ENCODE results near the gene PRPSAP1.

Gene PRPSAP1

DNA sequence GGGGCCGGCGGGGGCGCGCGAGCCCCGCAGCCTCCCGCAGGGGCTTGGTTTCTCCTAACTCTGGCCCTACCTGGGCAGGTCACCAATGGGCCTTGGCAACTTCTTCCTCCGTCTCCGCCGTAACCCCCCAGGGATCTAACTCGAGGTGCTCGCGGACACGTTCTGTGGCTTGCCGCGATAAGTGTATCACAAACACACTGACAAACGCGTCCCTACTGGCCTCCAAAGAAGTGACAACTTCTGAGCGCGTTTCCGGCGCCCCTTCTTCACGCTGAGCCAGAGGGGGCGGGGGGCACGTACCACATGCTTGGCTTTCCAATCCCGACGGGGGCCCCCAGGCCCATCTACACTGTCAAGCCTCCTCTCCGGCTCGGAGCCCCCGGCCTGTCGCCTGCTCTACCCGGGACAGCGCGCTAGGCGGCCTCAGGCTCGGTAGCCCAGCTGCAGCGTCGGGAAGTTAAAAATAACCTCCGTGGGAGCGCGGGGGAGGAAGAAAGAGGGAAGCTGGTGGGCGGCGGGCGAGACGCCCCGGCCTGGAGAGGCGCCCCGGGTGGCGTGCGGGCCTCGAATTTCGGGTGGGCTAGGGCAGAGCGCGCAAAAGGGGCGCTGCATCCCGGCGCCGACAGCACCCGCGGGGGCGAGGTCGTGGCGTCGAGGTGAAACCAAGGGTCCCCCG, 30.0 kb upstream of the PRPSAP1 start:
- DNase-seq (ENCODE audit: low read depth, low spot score) = no peak
- peak overlapping the region; percentile 93 for H3K27ac ChIP-seq

DNA sequence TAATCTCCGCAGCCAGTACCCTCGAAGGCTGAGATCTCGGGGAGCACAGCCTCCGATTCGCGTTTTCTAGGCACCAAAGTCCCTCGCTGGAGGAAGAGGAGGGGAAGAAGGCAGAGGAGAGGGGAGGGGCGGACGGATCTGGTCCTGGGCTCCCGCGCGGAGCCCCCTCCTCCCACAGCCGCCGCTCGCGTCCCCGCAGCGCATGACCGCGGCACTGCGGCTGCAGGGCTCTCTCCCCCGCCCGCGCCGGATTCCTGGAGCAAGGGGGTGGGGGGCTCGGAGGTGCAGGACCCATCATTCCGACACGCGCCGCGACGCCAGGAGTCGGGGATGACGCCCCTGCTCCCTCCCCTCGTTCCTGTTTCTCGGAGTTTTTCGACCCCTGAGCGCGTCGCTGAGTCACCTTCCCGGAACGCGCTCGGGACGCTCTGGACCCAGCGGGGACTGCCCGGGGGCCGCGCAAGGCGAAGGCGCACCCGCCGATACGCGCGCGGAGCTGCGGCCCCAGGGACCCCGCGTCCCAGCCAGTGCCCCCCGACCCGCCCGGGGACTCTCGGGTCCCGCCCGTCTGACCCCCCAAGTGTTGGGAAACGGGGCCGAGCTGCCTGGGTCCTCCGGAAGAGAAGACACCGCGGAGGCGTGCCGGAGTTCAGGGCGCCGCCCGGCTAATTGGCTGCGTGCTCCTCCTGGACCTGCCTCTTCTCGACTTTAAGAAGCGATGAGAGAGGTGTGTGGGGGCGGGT, 29.3 kb upstream of the PRPSAP1 start:
- H3K27ac ChIP-seq = peak overlapping the region; percentile 93
- DNase-seq (ENCODE audit: low read depth, low spot score) = peak; percentile 33

DNA sequence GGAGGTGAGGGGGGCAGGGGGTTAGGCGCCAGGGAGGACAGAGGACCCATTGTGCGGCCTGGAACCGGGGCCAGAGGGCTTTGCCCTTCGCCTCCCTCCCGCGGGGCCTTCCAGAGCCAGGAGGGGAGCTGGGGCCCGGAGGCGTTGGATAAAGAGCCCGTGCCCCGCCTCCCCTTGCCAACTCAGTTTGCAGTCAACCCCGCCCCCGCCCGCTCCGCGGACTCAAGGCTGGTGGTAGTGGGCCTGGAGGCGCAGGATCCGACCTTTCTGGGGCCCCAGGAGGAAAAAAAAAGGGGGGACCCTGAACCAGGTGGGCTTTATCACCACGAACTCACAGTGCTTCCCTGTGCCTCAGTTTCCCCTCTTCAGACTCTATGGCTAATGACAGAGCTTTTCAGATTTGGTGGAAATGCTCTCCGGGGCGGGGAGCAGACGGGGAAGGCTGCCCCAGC, 28.7 kb upstream of the PRPSAP1 start:
- H3K27ac ChIP-seq = peak overlapping the region; percentile 93
- no peak for DNase-seq (ENCODE audit: low read depth, low spot score)

DNA sequence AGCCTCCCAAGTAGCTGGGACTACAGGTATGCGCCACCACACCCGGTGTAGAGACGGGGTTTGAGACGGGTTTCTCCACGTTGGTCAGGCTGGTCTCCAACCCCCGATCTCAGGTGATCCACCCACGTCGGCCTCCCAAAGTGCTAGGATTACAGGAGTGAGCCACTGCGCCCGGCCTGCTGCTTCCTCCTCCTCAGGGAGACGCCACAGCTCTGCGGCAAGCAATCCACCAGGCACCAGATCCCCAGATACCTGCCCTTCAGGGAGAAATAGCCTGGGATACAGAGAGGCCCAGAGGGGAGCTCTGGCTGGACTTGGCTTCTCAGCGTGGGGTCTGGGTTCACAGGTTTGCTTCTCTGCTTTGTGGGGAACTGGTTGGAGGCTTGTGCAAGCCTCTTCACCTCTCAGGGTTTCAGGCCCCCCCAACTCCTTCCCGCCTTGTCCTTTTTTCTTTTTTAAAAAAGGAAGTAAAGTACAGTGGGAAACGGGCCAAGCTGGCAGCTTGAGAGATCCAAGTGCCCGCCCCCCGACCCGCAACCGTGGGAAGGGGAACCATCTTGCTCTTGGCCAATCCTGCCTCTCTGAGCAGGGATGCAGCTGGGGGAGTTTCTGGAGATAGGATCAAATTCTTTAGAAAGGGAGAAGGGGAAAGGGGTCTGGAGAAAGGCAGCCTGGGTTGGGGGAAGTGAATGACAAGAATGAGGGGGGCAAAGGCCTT, 28.1 kb upstream of the PRPSAP1 start:
- H3K27ac ChIP-seq = peak overlapping the region; percentile 93
- no peak for DNase-seq (ENCODE audit: low read depth, low spot score)

DNA sequence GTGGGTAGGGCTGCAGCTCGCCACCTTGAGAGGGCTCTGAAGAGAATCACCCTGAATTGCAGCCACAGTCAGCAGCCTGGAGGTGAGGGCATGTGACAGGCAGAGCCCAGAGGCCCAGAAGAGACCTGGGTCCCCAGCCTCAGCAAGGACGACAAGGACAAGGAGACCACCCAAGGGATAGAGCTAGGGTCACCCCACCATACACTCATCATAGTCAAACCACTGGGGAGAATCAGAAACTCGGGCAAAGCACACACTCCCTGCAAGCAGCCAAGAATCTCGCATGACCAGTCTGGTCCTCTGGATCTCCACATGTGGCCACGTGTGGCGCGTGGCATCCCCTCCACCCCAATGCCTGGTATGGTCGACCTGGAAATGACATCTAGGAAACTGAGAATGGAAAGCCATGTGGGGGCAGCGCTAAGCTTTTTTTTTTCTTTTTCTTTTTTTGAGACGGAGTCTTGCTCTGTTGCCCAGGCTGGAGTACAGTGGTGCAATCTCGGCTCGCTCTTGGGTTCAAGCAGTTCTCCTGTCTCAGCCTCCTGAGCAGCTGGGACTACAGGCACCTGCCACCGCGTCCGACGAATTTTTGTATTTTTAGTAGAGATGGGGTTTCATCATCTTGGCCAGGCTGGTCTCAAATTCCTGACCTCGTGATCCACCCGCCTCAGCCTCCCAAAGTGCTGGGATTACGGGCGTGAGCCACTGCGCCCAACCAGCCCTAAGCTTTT, 26.1 kb upstream of the PRPSAP1 start:
- DNase-seq (ENCODE audit: low read depth, low spot score) = no peak
- no peak overlapping the region for H3K27ac ChIP-seq

DNA sequence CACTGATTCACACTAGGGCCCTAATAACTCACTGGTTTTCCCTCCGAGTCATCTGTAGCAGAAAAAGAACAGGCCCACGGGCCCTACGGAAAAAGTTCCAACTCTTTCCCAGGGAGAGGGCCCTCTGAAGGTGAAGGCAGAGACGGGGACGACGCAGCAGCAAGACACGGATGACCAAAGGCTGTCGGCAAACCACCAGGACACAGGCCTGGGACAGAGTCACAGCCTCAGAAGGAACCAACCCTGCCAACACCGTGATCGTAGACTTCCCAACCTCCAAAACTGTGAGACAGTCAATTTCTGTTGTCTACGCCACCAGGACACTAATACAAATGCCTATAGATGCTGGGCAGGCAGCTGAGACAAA, 25.5 kb upstream of the PRPSAP1 start:
- no peak overlapping the region for H3K27ac ChIP-seq
- DNase-seq (ENCODE audit: low read depth, low spot score) = no peak

DNA sequence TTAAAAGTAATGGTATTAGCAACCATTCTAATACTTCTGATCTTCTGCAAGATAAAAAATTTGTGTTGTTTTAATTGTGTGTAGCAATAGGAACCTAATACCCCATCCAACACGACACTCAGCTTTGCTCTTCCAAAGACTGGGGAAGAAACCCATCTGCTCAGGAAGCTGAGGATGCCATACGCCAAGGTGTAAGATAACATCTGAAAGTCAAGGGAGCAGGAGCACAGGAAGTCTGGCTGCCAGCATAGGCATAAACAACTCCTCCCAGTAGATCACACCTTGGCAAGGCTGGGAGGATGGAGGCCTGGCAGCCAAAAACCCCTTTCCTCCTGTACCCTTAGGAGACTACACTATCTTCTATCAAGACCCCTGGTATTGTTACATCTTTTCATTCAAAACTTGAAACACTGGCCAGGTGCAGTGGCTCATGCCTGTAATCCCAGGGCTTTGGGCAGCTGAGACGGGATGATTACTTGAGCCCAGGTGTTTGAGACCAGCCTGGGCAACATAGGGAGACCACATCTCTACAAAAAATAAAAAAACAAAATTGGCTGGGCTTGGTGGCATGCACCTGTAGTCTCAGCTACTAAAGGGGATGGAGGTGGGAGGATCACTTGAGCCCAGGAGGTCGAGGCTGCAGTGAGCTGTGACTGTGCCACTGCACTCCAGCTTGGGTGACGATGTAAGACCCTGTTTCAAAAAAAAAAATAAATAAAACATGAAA, 25.0 kb upstream of the PRPSAP1 start:
- H3K27ac ChIP-seq = no peak overlapping the region
- no peak for DNase-seq (ENCODE audit: low read depth, low spot score)

DNA sequence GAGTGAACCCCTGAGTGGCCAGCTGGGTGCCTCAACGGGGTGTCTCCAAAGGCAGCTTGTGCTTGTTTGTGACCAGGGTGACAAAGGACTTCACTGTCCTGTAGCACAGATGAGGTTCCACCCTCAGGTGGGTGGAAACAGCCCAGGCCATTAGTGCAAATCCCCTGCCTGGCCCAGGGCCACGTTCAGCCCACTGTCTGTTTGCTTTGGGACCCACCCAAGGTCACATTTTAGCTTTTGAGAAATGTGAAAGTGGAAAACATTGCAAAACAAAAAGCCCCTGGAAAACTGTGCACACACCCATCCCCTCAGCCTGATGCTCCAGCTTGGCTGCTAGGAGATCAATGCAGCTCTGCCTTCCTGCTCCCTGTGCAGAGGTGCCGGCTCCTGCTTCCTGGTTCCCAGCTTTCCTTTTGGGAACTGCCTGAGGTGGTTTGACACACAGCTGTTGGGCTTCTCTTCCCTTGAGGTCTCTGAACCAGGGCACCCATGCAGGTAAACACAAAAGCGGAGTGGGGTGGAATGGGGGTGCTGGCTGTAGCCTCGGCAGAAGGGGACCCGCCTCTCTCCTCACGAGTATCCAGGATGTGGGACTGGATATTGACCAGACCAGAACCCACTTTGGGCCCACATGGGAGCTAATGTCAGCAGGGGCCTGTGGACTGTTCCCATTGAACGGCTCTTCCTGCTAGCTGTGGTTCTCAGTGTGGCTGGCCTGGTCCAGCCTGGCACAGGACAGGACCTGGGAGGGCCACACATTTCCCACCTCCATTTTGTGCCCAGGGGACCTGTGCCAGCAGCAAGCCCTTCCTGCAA, 22.8 kb upstream of the PRPSAP1 start:
- H3K27ac ChIP-seq = no peak overlapping the region
- DNase-seq (ENCODE audit: low read depth, low spot score) = no peak

DNA sequence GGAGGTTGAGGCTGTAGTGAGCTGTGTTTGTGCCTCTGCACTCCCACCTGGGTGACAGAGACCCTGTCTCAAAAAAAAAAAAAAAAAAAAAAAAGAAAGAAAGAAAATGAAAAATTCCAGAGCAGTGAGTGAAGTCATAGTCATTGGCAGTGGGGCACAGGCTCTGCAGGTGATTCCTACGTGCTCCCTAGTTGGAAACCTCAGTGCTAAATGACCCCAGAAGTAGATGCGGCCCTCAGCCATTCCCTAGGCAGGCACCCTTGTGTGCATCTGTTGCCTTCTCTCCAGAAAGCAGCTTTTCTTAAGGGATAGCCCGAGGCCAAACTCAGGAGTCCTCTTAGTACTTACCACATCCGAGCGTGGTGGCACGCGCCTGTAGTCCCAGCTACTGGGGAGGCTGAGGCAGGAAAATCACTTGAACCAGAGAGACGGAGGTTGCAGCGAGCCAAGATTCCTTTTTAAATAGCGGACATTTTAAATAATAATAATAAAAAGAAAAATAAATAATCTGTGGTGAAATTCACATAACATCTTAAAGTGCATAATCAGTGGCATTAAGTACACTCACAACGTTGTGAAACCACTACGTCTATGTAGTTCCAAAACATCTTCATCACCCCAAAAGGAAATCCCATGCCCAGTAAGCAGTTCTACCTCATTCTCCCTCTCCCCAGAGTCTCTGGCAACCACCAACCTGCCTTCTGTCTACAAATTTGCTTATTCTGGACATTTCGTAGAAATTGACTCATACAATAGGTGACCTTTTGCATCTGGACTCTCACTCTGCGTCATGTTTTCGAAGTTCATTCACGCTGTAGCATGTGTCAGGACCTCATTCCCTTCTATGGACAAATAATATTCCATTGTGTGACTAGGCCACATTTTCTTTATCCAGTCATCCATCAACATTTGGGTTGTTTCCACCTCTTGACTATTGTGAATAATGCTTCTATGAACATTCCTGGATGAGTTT, 18.2 kb upstream of the PRPSAP1 start:
- DNase-seq (ENCODE audit: low read depth, low spot score) = peak; percentile 92
- peak overlapping the region; percentile 90 for H3K27ac ChIP-seq

DNA sequence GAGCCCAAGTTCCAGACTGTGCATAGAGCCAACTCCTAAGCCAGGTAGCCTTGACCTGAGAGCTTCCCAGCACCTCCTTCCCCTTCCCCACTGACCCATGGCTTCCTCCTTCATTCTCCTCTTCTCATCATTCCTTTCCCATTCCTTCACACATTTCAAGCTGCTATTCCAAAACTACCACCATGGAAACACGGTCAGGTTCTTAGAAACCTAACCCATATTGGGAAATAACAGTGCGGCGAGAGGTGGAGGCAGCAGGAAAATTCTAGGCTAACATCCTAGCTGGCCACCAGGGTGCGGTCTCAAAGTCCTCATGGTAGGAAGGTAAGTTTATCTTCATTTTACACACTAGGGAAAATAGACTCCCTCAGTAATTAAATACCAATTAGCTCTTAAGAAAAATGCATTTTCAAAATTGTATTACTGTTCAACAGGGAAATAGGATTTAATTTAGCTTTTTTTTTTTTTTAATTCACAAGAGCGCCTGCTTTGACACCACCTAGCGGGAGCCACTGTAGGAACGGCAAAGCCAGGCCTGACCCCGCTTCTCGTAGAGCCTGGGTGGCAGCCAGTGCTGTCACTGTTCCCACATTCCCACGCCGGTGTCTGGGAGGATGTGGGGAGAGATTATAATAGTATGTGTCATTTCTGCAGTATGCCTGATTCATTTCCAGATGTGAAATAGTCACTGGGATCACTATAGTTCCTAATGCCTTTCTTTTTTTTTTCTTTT, 16.7 kb upstream of the PRPSAP1 start:
- peak overlapping the region; percentile 90 for H3K27ac ChIP-seq
- DNase-seq (ENCODE audit: low read depth, low spot score) = no peak

DNA sequence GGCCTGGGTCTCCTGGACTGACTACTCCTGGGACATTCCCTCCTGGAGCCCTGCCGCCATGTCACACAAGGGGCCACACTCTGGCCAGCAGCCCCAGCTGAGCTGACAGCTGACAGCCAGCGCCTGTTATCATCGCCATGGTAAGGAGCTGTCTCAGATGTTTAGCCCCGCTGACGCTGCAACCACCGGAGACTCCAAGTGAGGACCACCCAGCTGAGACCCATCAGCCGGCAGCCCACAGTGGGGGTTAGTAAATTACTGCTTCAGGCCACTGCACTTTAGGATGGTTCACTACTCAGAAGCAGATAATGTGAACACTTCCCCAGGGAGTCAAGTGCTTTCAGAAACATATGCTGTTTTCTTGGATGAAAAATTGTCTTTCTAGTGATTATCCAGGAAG, 16.1 kb upstream of the PRPSAP1 start:
- no peak for DNase-seq (ENCODE audit: low read depth, low spot score)
- H3K27ac ChIP-seq = peak overlapping the region; percentile 90

DNA sequence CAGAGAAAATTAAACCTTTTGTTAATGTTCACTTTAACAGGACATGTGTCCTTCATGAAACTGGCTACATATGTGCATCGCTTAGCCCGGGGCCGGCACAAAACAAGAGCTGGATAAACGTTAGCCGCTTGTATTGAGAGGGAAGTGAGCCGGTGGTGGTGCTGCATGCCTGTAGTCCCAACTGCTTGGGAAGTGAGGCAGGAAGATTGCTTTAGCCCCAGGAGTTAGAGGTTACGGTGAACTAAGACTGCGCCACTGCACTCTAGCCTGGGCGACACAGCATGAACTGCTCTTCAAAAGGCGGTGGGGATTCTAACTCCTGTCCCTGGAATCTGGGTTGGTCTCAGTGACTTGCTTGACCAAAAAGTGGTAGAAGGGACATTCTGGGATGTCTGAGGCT, 15.7 kb upstream of the PRPSAP1 start:
- no peak for DNase-seq (ENCODE audit: low read depth, low spot score)
- H3K27ac ChIP-seq = peak overlapping the region; percentile 90

DNA sequence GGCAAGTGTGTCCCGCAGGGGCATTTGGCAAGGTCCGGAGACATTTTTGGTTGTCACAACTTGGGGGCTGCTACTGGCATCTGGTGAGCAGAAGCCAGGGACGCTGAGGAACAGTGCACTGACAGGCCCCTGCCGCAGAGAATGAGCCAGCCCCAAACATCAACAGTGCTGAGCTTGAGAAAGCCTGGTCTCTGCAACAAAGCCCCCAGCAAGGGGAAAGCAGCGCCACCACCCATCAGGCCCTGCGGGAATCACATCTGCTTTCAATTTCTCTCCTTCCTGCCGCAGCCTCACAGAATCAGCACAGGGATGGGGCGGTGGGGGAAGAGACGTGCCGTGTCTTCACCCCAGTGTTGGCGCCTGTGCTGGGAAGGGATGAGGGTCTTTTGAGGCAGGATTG, 14.8 kb upstream of the PRPSAP1 start:
- no peak overlapping the region for H3K27ac ChIP-seq
- DNase-seq (ENCODE audit: low read depth, low spot score) = no peak

DNA sequence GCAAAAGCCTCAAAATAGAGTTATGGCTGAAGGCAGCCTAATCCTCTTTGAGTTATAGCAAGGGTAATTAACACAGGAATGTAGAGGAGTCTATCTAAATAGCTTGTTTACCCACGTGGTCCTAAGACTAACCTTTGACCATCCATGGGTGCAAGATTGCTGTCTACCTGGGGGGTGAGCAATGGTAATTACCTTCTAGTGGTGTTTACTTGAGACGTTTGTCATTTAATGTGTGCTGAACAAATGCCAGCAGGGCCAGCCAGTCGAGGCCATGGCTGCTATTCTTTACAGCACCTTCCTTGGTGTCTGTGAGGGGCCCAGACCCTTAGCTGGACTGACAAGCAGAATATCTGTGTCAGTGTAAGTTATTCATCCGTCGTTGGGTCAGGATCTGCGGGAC, 13.9 kb upstream of the PRPSAP1 start:
- DNase-seq (ENCODE audit: low read depth, low spot score) = no peak
- no peak overlapping the region for H3K27ac ChIP-seq

DNA sequence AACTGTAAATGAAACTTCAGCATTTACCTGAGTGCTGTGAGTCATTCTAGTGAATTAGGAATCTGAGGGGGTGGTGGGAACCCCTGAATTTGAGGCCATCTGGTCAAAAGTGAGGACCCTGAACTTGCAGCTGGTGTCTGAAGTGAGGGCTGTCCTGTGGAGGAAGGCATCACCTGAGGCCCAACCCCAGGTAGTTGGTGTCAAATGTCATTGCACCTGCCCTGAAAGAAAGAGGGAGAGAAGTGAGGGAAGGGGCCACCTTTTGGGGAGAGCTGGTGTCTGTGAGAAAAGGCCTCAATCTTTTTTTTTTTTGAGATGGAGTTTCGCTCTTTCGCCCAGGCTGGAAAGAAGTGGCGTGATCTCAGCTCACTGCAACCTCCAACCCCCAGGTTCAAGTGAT, 12.5 kb upstream of the PRPSAP1 start:
- H3K27ac ChIP-seq = no peak overlapping the region
- DNase-seq (ENCODE audit: low read depth, low spot score) = no peak

DNA sequence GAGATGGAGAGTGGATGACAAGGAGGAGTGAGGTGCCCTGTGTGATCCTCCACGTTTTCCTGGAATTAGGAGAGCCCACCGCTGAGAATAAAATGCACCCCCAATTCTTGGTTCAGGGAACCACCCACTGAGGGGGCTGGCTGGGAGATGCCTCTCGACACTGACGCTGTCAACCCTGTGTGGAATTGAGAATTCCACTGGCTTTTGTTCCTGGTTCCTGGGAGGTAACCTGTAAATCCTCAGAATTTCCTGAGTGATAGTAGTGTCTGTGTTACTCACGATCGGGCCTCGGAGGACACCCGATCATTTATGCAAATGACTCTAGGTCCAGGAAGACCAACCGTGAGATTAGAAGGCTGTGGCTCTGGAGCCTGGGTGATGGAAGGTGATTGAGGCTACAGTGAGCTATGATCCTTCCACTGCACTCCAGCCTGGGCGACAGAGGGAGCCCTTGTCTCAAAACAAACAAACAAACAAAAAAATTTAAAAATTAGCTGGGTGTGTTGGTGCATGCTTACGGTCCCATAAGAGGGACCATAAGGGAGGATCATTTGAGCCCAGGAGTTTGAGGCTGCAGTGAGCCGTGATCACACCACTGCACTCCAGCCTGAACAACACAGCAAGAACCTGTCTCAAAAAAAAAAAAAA, 11.7 kb upstream of the PRPSAP1 start:
- no peak for DNase-seq (ENCODE audit: low read depth, low spot score)
- H3K27ac ChIP-seq = no peak overlapping the region

Measured in epithelial cell of prostate (primary cell).